Measurements from ENCODE around the gene TOX2. TPM values are rescaled to one million over a fixed set of nuclear protein-coding genes. Genes with fewer than 3 reads are reported as not detected.

TOX2 gene
- total RNA-seq, 1 experiment from 2014 or later, result 1.7 TPM

- Mint-ChIP-seq H3K27me3 (ENCODE audit: low read depth) (peaks cover 36% of the 10 kb centered on the region), H3K36me3 (ENCODE audit: insufficient read depth in 1 of 3, low read depth in 3 of 3) (no peaks in the 10 kb centered on the region; a peak in 1 of 7 replicates)
Measured at GRCh38 chr20:43921227-43921780, 6.7 kb downstream of the TOX2 start.

More at GRCh38 chr20:43921227-43921780, 6.7 kb downstream of the TOX2 start:
- Histone ChIP-seq H3K56ac (ENCODE audit: insufficient read length, low read depth, low read length) (no peak overlapping the region), H2AFZ (ENCODE audit: low read length) (no peak overlapping the region), H2BK120ac (ENCODE audit: low read depth, low read length, poor library complexity, severe bottlenecking) (no peak overlapping the region), H3K9ac (ENCODE audit: extremely low read depth, insufficient read length, low read length) (no peak overlapping the region), H4K91ac (ENCODE audit: insufficient read length, low read depth, low read length) (no peak overlapping the region), H4K20me1 (ENCODE audit: control insufficient read depth, insufficient read depth, insufficient read length) (no peaks in the 10 kb centered on the region), H2BK5ac (ENCODE audit: insufficient read length, low read length) (no peak overlapping the region), H3K4ac (ENCODE audit: low read depth, low read length) (no peak overlapping the region), H3K18ac (ENCODE audit: insufficient read length, low read depth, low read length) (no peak overlapping the region), H3K27ac (ENCODE audit: insufficient read length, low read depth, low read length) (no peak overlapping the region), H3T11ph (ENCODE audit: low read length) (no peak overlapping the region), H3K79me2 (ENCODE audit: insufficient read depth, low read length) (no peaks in the 10 kb centered on the region), H3K23ac (ENCODE audit: insufficient read length, low read depth, low read length) (no peak overlapping the region), H3K9me3 (ENCODE audit: control insufficient read depth, low read depth, low read length) (no peaks in the 10 kb centered on the region), H4K5ac (ENCODE audit: insufficient read length, low read depth, low read length) (no peak overlapping the region), H3K4me2 (ENCODE audit: insufficient read depth, insufficient read length, low read length) (no peak overlapping the region), H3K14ac (ENCODE audit: insufficient read depth, low read length) (no peak overlapping the region), H2BK12ac (ENCODE audit: insufficient read length, low read depth, low read length) (no peak overlapping the region), H3K4me1 (ENCODE audit: insufficient read depth, low read length) (no peaks in the 10 kb centered on the region; the same call in 1 of the 2 replicates), H2BK20ac (ENCODE audit: low read depth, low read length, poor library complexity, severe bottlenecking) (no peak overlapping the region), H4K8ac (replicated peaks; ENCODE audit: insufficient read length, low read depth, low read length) (no peak overlapping the region), H3K23me2 (ENCODE audit: insufficient read length, low read depth, low read length, poor library complexity, severe bottlenecking) (no peaks in the 10 kb centered on the region), H2BK15ac (ENCODE audit: low read depth, low read length) (no peak overlapping the region), H3K79me1 (ENCODE audit: insufficient read depth, low read depth, low read length, poor library complexity, severe bottlenecking) (no peaks in the 10 kb centered on the region), H3K27me3 (ENCODE audit: insufficient read depth, low read length) (peaks cover 3% of the 10 kb centered on the region; the same call in 1 of the 2 replicates), H2AK5ac (ENCODE audit: insufficient read length, low read length) (no peak overlapping the region)
- no peak overlapping the region for H3K4me3 Mint-ChIP-seq
- no peak overlapping the region for H3K27ac Mint-ChIP-seq
- no peak for DNase-seq
- H3K4me1 Mint-ChIP-seq, result peaks cover 19 to 22% of the 10 kb centered on the region in 2 experiments
- no CpG with 5 or more reads among the region's 2 CpGs for WGBS (ENCODE audit: extremely low coverage, insufficient read length, low lambda C conversion rate)
- no peaks in the 10 kb centered on the region; a peak in 1 of 5 replicates for H3K9me3 Mint-ChIP-seq
- TF ChIP-seq CTCF (conservative IDR thresholded peaks at IDR 0.05), result no peak
